Daoy (cell line): ENCODE data around the gene TRRAP. TPM values are rescaled to one million over a fixed set of nuclear protein-coding genes. Genes with fewer than 3 reads are reported as not detected.
"Not testable (repeated sequence)": the region's sequence is repeated elsewhere in the genome, so short reads cannot be mapped to it uniquely, and the experiment has no call there.

Source experiments
- DNase-seq: peaks from one replicate; pipeline ENCODE4 v3.0.0-alpha.2; 2015; ENCODE audit warnings: low read depth
- total RNA-seq: library from RNA; depleted of rRNA; stranded (reverse); fragments of >200 nt; shearing (Covaris generic); gene quantifications from 2 replicates; pipeline ENCODE4 v1.2.3, GENCODE V29; 2014

TRRAP gene
- total RNA-seq, 1 experiment from 2014 or later: 17.9 TPM

- no peak for DNase-seq
These were observed 152.1 kb downstream of the TRRAP start for GRCh38 chr7:99030457-99030856.

GRCh38 chr7:99030951-99031350 is 152.6 kb downstream of the TRRAP start:
- no peak for DNase-seq

GRCh38 chr7:99031496-99031895 is 153.2 kb downstream of the TRRAP start:
- DNase-seq: no peak

- no peak for DNase-seq
These were observed 154.6 kb downstream of the TRRAP start for GRCh38 chr7:99032928-99033327.

GRCh38 chr7:99033765-99034164 is 155.4 kb downstream of the TRRAP start:
- DNase-seq: no peak

GRCh38 chr7:99034932-99035722 is 156.8 kb downstream of the TRRAP start:
- no peak for DNase-seq

- no peak for DNase-seq
These were observed 157.6 kb downstream of the TRRAP start for GRCh38 chr7:99035723-99036545.

GRCh38 chr7:99036546-99037111 is 158.3 kb downstream of the TRRAP start:
- DNase-seq: no peak

- no peak for DNase-seq
These were observed 159.1 kb downstream of the TRRAP start for GRCh38 chr7:99037327-99037940.

- DNase-seq: no peak
These were observed 159.9 kb downstream of the TRRAP start for GRCh38 chr7:99038086-99038855.

GRCh38 chr7:99039384-99039891 is 161.1 kb downstream of the TRRAP start:
- no peak for DNase-seq

GRCh38 chr7:99040104-99040958 is 162.0 kb downstream of the TRRAP start:
- DNase-seq: peak; percentile 92

GRCh38 chr7:99041526-99041925 is 163.2 kb downstream of the TRRAP start:
- DNase-seq: no peak

GRCh38 chr7:99042957-99043356 is 164.6 kb downstream of the TRRAP start:
- peak; percentile 42 for DNase-seq

GRCh38 chr7:99044858-99045257 is 166.5 kb downstream of the TRRAP start:
- not testable (repeated sequence) for DNase-seq

- DNase-seq: not testable (repeated sequence)
These were observed 167.9 kb downstream of the TRRAP start for GRCh38 chr7:99046262-99046661.

- DNase-seq: no peak
These were observed 168.4 kb downstream of the TRRAP start for GRCh38 chr7:99046722-99047121.

GRCh38 chr7:99047526-99048077 is 169.3 kb downstream of the TRRAP start:
- no peak for DNase-seq

- no peak for DNase-seq
These were observed 172.6 kb downstream of the TRRAP start for GRCh38 chr7:99050971-99051370.

- DNase-seq: no peak
These were observed 176.4 kb downstream of the TRRAP start for GRCh38 chr7:99054781-99055180.
